Epithelial cell of esophagus (primary cell): Measurements from ENCODE around the gene DZANK1.

Experiments used
- DNase-seq: peaks from one replicate; pipeline ENCODE4 v3.0.0; 2010; ENCODE audit warnings: low read depth
- H3K4me3 ChIP-seq: 2 replicates; pipeline ENCODE4 v1.5.1; 2011; ENCODE audit warnings: mild to moderate bottlenecking, low read length, control low read depth
- TF ChIP-seq, protein P1 (sequence below): IDR thresholded peaks from 2 replicates; pipeline ENCODE4 v1.5.1; 2011; ENCODE audit warnings: low read depth, mild to moderate bottlenecking, low read length, control low read depth, inconsistent platforms; ENCODE audit not compliant: insufficient read depth; ENCODE audit errors: missing control alignments

The DZANK1 gene

GRCh38 chr20:18416486-18416885 lies 50.3 kb downstream of the DZANK1 start:
- TF ChIP-seq, protein P1, sequence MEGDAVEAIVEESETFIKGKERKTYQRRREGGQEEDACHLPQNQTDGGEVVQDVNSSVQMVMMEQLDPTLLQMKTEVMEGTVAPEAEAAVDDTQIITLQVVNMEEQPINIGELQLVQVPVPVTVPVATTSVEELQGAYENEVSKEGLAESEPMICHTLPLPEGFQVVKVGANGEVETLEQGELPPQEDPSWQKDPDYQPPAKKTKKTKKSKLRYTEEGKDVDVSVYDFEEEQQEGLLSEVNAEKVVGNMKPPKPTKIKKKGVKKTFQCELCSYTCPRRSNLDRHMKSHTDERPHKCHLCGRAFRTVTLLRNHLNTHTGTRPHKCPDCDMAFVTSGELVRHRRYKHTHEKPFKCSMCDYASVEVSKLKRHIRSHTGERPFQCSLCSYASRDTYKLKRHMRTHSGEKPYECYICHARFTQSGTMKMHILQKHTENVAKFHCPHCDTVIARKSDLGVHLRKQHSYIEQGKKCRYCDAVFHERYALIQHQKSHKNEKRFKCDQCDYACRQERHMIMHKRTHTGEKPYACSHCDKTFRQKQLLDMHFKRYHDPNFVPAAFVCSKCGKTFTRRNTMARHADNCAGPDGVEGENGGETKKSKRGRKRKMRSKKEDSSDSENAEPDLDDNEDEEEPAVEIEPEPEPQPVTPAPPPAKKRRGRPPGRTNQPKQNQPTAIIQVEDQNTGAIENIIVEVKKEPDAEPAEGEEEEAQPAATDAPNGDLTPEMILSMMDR, result no peak
- no peak for DNase-seq
- no peak overlapping the region for H3K4me3 ChIP-seq

- H3K4me3 ChIP-seq, result no peak overlapping the region
- no peak for DNase-seq
- TF ChIP-seq, protein P1, result no peak
Observed at GRCh38 chr20:18414140-18414539, 52.7 kb downstream of the DZANK1 start.

DNA sequence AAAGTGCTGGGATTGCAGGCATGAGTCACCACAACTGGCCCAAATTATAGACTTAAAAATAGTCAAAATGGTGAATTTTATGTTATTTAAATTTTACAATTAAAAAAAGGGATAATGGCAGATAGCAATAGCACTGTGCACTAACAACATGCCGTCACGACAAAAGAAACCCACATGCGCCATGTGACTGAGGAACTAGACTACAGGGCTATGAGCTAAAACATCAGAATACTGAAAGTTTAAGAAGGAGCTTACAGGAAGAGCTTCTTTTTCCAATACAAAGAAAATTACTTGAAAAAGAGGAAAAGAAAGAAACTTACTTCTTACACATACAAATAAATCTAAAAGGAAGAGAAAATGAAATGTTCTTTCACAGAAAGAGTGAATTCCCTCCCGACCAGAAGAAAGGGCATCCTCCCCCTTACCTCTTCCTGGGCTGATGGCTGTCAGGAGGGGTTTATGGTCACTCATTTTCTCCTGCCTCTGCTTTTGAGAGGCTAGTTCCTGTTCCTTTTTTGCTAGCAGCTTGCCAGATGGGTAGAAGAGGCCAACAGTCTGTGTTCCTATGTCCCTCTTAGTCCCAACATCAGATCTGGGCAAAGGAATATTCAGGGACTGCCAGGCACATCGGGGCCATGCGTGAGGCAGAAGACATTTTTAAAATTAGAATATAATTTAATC lies 54.5 kb downstream of the DZANK1 start:
- TF ChIP-seq, protein P1, result no peak
- no peak for DNase-seq
- H3K4me3 ChIP-seq, result no peak overlapping the region

DNA sequence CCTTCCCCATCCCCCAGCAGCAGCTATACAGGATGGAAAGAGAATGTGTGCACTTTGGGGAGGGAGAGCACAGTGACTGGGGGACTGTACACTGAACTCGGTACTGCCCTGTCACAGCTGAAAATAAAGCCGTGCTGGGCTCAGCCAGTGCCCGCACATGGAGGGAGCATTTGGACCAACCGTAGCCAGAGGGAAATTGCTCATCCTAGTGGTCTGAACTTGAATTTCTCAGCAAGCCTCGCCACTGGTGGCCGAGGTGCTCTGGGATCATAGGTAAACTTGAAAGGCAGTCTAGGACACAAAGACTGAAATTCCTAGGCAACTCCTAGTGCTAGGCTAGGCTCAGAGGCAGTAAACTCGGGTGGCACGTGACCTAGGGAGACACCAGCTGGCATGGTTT lies 61.0 kb downstream of the DZANK1 start:
- TF ChIP-seq, protein P1, result no peak
- H3K4me3 ChIP-seq, result no peak overlapping the region
- no peak for DNase-seq

DNA sequence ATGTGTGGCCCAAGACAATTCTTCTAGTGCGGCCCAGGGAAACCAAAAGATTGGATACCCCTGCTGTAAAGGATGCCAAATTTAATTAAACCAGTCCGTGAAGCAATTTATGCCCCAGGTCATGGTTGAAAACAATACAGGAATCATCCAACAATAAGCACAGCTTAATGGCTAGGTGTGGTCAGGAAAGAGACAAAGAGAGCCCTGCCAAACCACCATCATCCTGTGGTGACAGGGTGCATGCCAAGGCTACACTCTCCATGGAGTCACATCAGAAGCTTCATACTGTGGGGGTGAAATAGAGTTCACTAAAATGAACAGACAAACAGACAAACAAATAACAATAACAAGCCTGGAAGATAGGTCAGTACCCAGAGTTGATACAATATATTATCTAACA lies 62.7 kb downstream of the DZANK1 start:
- H3K4me3 ChIP-seq, result no peak overlapping the region
- peak; percentile 24 for DNase-seq
- TF ChIP-seq, protein P1, result no peak

DNA sequence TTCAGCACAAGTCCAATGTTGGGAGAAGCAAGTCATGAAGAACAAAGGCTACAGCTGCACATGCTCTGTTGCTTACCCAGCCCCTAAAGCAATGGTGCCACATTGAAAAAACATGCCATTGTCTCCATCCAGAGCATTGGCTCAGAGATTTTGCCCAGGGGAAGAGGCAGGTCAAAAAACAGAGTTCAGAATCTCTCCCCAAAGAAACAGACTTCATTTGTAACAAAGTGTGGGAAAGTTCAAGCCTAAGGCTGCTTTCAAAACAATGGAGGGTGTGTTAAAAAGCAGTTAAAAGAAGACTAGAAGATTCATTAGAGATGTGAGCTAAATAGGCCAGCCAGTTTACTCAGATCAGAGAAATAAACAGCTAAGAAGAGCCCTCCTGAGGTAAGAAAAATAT lies 63.6 kb downstream of the DZANK1 start:
- DNase-seq, result no peak

More for the DNA sequence above, 63.6 kb downstream of the DZANK1 start:
- H3K4me3 ChIP-seq, result no peak overlapping the region
- TF ChIP-seq, protein P1, result no peak
